ENCODE data around the gene CRYGC. TPM values are rescaled to one million over a fixed set of nuclear protein-coding genes. Genes with fewer than 3 reads are reported as not detected.
A peak's percentile ranks its signal among the peaks of the same experiment; 100 is the strongest.

The CRYGC gene
- total and polyA plus RNA-seq, 2 of the 8 experiments (the other 6 are each of a cell fraction or from before 2014, with no cell fraction given): not detected

DNA sequence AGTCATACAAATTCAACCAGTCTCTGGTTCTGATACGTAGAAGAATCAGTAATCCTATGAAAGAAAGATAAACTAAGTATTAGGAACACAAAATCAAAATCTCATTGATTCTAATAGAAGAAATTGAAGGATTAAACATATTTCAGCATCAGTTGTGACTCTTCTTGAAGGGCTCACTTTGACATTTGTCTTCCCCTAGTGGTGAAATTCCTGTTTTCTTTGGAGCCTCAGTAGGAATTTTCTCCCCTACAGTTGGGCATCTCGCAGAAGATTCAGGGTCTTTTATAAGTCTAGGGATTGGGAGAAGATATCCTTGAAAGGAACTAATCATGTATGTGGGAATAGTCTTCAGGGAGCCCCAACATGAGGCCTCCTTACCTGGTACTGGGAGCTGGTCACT, 19.2 kb upstream of the CRYGC start:
- H3K56ac ChIP-seq (replicated peaks; ENCODE audit: insufficient read length, low read depth, low read length): no peak overlapping the region
- no peak overlapping the region for H3K18ac ChIP-seq (ENCODE audit: extremely low read depth, low read length)
- ChIA-PET POLR2A (ENCODE audit: partially characterized antibody) (interaction anchor here (1.1 kb wide), 1 partner anchor 12 kb away, joined by 3 read pairs; no protein-coding TSS in a partner anchor), CTCF (ENCODE audit: partially characterized antibody) (interaction anchor here (0.6 to 6.5 kb wide), 13 partner anchors 9 to 516 kb away, joined by 3 to 56 read pairs (median 4); partner anchors contain the start of gene IDH1)
- no peak overlapping the region for H2BK120ac ChIP-seq (replicated peaks; ENCODE audit: low read depth, low read length)
- H3K23me2 ChIP-seq (ENCODE audit: low read depth, low read length): no peaks in the 10 kb centered on the region
- H2AK5ac ChIP-seq (ENCODE audit: low read depth, low read length): no peak overlapping the region
- H4K20me1 ChIP-seq (replicated peaks in 1 of 2; ENCODE audit: control insufficient read depth in 1 of 2, insufficient read depth in 2 of 2, low read length in 2 of 2): no peaks in the 10 kb centered on the region
- H3K14ac ChIP-seq (ENCODE audit: insufficient read length): no peak overlapping the region
- 0 out of 4 replicates have a peak, but pooled peaks cover 2 to 5% of the 10 kb centered on the region in 2 experiments for H3K9me3 ChIP-seq (ENCODE audit: insufficient read depth in 2 of 2, low read depth in 1 of 2, low read length in 1 of 2)
- DNase-seq (ENCODE audit: low read depth in 1 of 2, low spot score in 2 of 2) (no peak), FAIRE-seq (peak; percentile 69)
- no peak overlapping the region for H3K27ac ChIP-seq (ENCODE audit: low read depth, low read length)
- WGBS, 2 experiments (ENCODE audit: extremely low coverage in 1 of 2, insufficient coverage in 1 of 2, insufficient read length in 1 of 2, insufficient replicate concordance in 2 of 2, low coverage in 1 of 2, low lambda C conversion rate in 2 of 2, missing lambda C conversion rate in 1 of 2): 68% methylated on average over 2 of the region's 2 CpGs; no CpG with 5 or more reads in 1 of the 2 experiments
- H3K23ac ChIP-seq (ENCODE audit: insufficient read length): no peak overlapping the region
- no peak overlapping the region for H2BK15ac ChIP-seq (ENCODE audit: low read length)
- H2BK12ac ChIP-seq (ENCODE audit: low read depth, low read length): no peak overlapping the region
- no peak overlapping the region for H2BK5ac ChIP-seq (ENCODE audit: low read depth, low read length)
- no peak overlapping the region for H2BK20ac ChIP-seq (ENCODE audit: low read length)
- no peak overlapping the region for H3K4me3 ChIP-seq (ENCODE audit: extremely low read depth in 1 of 4, insufficient read depth in 2 of 4, low read depth in 3 of 4, low read length in 4 of 4)
- H4K8ac ChIP-seq (ENCODE audit: extremely low read depth, insufficient read depth, low read length): no peak overlapping the region
- no peak overlapping the region for H3K4ac ChIP-seq (replicated peaks; ENCODE audit: insufficient read length, low read depth, low read length)
- no peaks in the 10 kb centered on the region; a peak in 1 of 7 replicates for H3K27me3 ChIP-seq (replicated peaks in 1 of 4; ENCODE audit: control insufficient read depth in 3 of 4, extremely low read depth in 1 of 4, insufficient read depth in 3 of 4, low read length in 3 of 4)
- H3K4me2 ChIP-seq (ENCODE audit: insufficient read depth in 1 of 2, low read depth in 2 of 2, low read length in 2 of 2): no peak overlapping the region
- H3K4me1 ChIP-seq (replicated peaks in 1 of 4; ENCODE audit: control insufficient read depth in 3 of 4, insufficient read depth in 4 of 4, low read length in 3 of 4): 0 out of 7 replicates have a peak, but pooled peaks cover 0 to 3% (median 0%) of the 10 kb centered on the region in 4 experiments
- TF ChIP-seq EGR1 (IDR thresholded peaks at IDR 0.05; ENCODE audit: borderline replicate concordance, low read depth, low read length) (no peak), SP1 (IDR thresholded peaks at IDR 0.05; ENCODE audit: low read depth, low read length) (no peak), GTF2F1 (IDR thresholded peaks at IDR 0.05; ENCODE audit: borderline replicate concordance, low read depth, low read length) (no peak), CHD1 (IDR thresholded peaks at IDR 0.05; ENCODE audit: low read depth, low read length) (no peak), CTCF (IDR thresholded peaks at IDR 0.05; ENCODE audit: control extremely low read depth in 1 of 3, insufficient read depth in 1 of 3, low read depth in 1 of 3, low read length in 3 of 3) (peak in 2 of 3 experiments; percentile 43 to 50; a peak in 2 of 4 replicates), RAD21 (IDR thresholded peaks at IDR 0.05 in 1 of 2, conservative IDR thresholded peaks at IDR 0.05 in 1 of 2; ENCODE audit: low read depth in 2 of 2, low read length in 2 of 2) (peak; percentile 33 to 43; a peak in 3 of 4 replicates)
- no peaks in the 10 kb centered on the region for H3K79me1 ChIP-seq (ENCODE audit: low read depth, low read length)
- H4K91ac ChIP-seq (replicated peaks; ENCODE audit: insufficient read length, low read length): no peak overlapping the region
- H3K79me2 ChIP-seq (ENCODE audit: control insufficient read depth in 1 of 2, insufficient read depth in 2 of 2, low read length in 2 of 2): no peaks in the 10 kb centered on the region
- no peak overlapping the region for H2AFZ ChIP-seq (ENCODE audit: low read length)
- H3K9ac ChIP-seq (replicated peaks in 1 of 4; ENCODE audit: extremely low read depth in 1 of 4, low read depth in 3 of 4, low read length in 3 of 4): no peak overlapping the region
- no peaks in the 10 kb centered on the region for H3K36me3 ChIP-seq (ENCODE audit: control insufficient read depth in 2 of 4, insufficient read depth in 4 of 4, low read length in 3 of 4)
- H4K5ac ChIP-seq (ENCODE audit: insufficient read length, low read depth, low read length): no peak overlapping the region

Measured in H1 (cell line).